ENCODE data around the gene TNS1. TPM values are rescaled to one million over a fixed set of nuclear protein-coding genes. Genes with fewer than 3 reads are reported as not detected.
"Not testable (repeated sequence)": the region's sequence is repeated elsewhere in the genome, so short reads cannot be mapped to it uniquely, and the experiment has no call there.

TNS1 gene
- total and polyA plus RNA-seq, 10 of the 15 experiments (the other 5 are each of a cell fraction or from before 2014, with no cell fraction given) = 0.05 to 0.44 TPM; not detected in 8

DNA sequence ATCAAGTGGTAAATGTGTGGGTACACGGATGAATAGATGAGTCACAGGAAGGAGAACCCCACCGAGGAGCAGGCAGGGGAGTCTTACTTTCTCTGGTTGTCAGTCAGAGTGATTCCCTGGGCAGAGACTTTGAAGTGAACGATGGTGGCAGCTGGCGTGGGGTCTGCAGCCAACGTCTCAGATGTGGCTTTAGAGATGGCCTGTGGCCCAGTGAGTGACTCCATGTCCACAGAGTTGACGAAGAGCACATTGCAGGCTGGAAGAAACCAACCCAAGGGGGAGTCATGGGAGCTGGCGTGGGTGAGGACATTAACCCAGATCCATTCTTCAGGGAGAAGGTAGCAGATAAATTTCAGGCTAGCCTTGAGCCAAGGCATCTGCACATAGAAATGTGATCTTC is 193.1 kb downstream of the TNS1 start (continued):
- TF ChIP-seq CREM (IDR thresholded peaks at IDR 0.05; ENCODE audit: low read depth) (no peak), CEBPZ (IDR thresholded peaks at IDR 0.05; ENCODE audit: low read depth, low read length) (no peak)
- TF ChIP-seq, protein P1, sequence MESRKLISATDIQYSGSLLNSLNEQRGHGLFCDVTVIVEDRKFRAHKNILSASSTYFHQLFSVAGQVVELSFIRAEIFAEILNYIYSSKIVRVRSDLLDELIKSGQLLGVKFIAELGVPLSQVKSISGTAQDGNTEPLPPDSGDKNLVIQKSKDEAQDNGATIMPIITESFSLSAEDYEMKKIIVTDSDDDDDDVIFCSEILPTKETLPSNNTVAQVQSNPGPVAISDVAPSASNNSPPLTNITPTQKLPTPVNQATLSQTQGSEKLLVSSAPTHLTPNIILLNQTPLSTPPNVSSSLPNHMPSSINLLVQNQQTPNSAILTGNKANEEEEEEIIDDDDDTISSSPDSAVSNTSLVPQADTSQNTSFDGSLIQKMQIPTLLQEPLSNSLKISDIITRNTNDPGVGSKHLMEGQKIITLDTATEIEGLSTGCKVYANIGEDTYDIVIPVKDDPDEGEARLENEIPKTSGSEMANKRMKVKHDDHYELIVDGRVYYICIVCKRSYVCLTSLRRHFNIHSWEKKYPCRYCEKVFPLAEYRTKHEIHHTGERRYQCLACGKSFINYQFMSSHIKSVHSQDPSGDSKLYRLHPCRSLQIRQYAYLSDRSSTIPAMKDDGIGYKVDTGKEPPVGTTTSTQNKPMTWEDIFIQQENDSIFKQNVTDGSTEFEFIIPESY (IDR thresholded peaks at IDR 0.05) = no peak

DNA sequence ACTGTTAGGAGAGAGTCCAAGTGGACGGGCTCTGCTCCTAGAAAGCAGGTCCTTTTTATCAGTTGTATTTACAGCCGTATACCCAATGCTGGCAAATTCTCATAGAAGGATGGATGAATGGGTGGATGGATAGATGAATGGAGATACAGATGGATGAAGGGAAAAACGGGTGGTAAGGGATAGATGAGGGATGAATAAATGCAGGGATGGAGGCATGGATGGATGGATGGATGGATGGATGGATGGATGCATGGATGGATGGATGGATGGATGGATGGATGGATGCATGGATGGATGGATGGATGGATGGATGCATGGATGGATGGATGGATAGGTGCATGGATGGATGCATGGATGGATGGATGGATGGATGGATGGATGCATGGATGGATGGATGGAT is 193.8 kb downstream of the TNS1 start:
- CTCF ChIA-PET = not testable (repeated sequence)

More for the DNA sequence above, 193.8 kb downstream of the TNS1 start:
- H3K27ac ChIP-seq (ENCODE audit: control insufficient read depth, insufficient read depth); in situ Hi-C loops (cut with MboI); H3K27me3 ChIP-seq (replicated peaks in 1 of 2; ENCODE audit: control insufficient read depth in 2 of 2, insufficient read depth in 2 of 2, low read length in 1 of 2); POLR2A ChIA-PET; H3K4me3 ChIP-seq; H3K4me1 ChIP-seq (ENCODE audit: control insufficient read depth, insufficient read depth, low read length); H2AFZ ChIP-seq (ENCODE audit: control insufficient read depth, low read depth, low read length); RAD21 ChIA-PET (ENCODE audit: unreplicated experiment); DNase-seq (ENCODE audit: low read depth, low spot score); H3K4me2 ChIP-seq (ENCODE audit: control insufficient read depth, insufficient read depth); SMC1A ChIA-PET (ENCODE audit: uncharacterized antibody, unreplicated experiment); ATAC-seq; H3K79me2 ChIP-seq (ENCODE audit: control insufficient read depth, insufficient read depth, low read length); intact Hi-C loops (cut with micrococcal nuclease; ENCODE audit: unreplicated experiment); H3K36me3 ChIP-seq (ENCODE audit: control insufficient read depth in 2 of 2, insufficient read depth in 2 of 2, low read length in 1 of 2); BruUV-seq (replicated peaks); FAIRE-seq; H3K9ac ChIP-seq (ENCODE audit: control insufficient read depth, insufficient read depth, low read length); H3K9me3 ChIP-seq (replicated peaks; ENCODE audit: control insufficient read depth, insufficient read depth, low read length); H4K20me1 ChIP-seq (ENCODE audit: control insufficient read depth, insufficient read depth): not testable (repeated sequence)
- WGBS (ENCODE audit: insufficient coverage, insufficient replicate concordance, low lambda C conversion rate, missing lambda C conversion rate) = 16% methylated on average over 3 of the region's 3 CpGs
